Uterus (tissue), 2 donors: ENCODE data around the gene CLIC3.

ENCODE experiments used
- CTCF ChIP-seq, 4 experiments: fragments of 200-600 bp in 2 of 4; fragments of 450-650 bp in 2 of 4; sonication (generic) in 2 of 4; IDR thresholded peaks; one replicate each; pipeline ENCODE4 v1.5.1; 2016 to 2019; ENCODE audit warnings: antibody characterized with exemption in 4 of 4, mild to moderate bottlenecking in 2 of 4, moderate library complexity in 1 of 4
- POLR2A ChIP-seq, 2 donors: fragments of 450-650 bp; IDR thresholded peaks; one replicate each; pipeline ENCODE4 v1.6.1; 2016; ENCODE audit warnings: antibody characterized with exemption in 2 of 2, mild to moderate bottlenecking in 1 of 2, moderate library complexity in 1 of 2

GRCh38 chr9:137014166-137014565, 17.8 kb upstream of the CLIC3 start:
- TF ChIP-seq CTCF (IDR thresholded peaks at IDR 0.05) (no peak), POLR2A (IDR thresholded peaks at IDR 0.05) (no peak)
